ENCODE results near the gene IGDCC3.
"Not testable (repeated sequence)": the region's sequence is repeated elsewhere in the genome, so short reads cannot be mapped to it uniquely, and the experiment has no call there.

The IGDCC3 gene

GRCh38 chr15:65406424-65407000 is 28.7 kb upstream of the IGDCC3 start:
- DNase-seq (ENCODE audit: low read depth), result no peak

- no peak for DNase-seq (ENCODE audit: low read depth)
Measured at GRCh38 chr15:65405791-65406423, 28.1 kb upstream of the IGDCC3 start.

GRCh38 chr15:65404186-65404872 is 26.5 kb upstream of the IGDCC3 start:
- DNase-seq (ENCODE audit: low read depth), result no peak

GRCh38 chr15:65402961-65403360 is 25.2 kb upstream of the IGDCC3 start:
- peak; percentile 16 for DNase-seq (ENCODE audit: low read depth)

GRCh38 chr15:65401611-65402240 is 23.9 kb upstream of the IGDCC3 start:
- DNase-seq (ENCODE audit: low read depth), result no peak

GRCh38 chr15:65400760-65401610 is 23.2 kb upstream of the IGDCC3 start:
- DNase-seq (ENCODE audit: low read depth), result peak; percentile 71

GRCh38 chr15:65399997-65400396 is 22.2 kb upstream of the IGDCC3 start:
- DNase-seq (ENCODE audit: low read depth), result no peak

GRCh38 chr15:65399001-65399706 is 21.4 kb upstream of the IGDCC3 start:
- no peak for DNase-seq (ENCODE audit: low read depth)

GRCh38 chr15:65398486-65398885 is 20.7 kb upstream of the IGDCC3 start:
- not testable (repeated sequence) for DNase-seq (ENCODE audit: low read depth)

GRCh38 chr15:65396965-65397317 is 19.1 kb upstream of the IGDCC3 start:
- no peak for DNase-seq (ENCODE audit: low read depth)

GRCh38 chr15:65396283-65396964 is 18.6 kb upstream of the IGDCC3 start:
- DNase-seq (ENCODE audit: low read depth), result no peak

GRCh38 chr15:65395567-65396202 is 17.9 kb upstream of the IGDCC3 start:
- no peak for DNase-seq (ENCODE audit: low read depth)

GRCh38 chr15:65394936-65395335 is 17.1 kb upstream of the IGDCC3 start:
- DNase-seq (ENCODE audit: low read depth), result no peak

- DNase-seq (ENCODE audit: low read depth), result no peak
Measured at GRCh38 chr15:65394280-65394789, 16.5 kb upstream of the IGDCC3 start.

GRCh38 chr15:65393557-65393956 is 15.8 kb upstream of the IGDCC3 start:
- no peak for DNase-seq (ENCODE audit: low read depth)

GRCh38 chr15:65393091-65393490 is 15.3 kb upstream of the IGDCC3 start:
- DNase-seq (ENCODE audit: low read depth), result no peak

- DNase-seq (ENCODE audit: low read depth), result no peak
Measured at GRCh38 chr15:65392368-65392767, 14.6 kb upstream of the IGDCC3 start.

GRCh38 chr15:65391732-65392131 is 13.9 kb upstream of the IGDCC3 start:
- DNase-seq (ENCODE audit: low read depth), result no peak

GRCh38 chr15:65390447-65390846 is 12.6 kb upstream of the IGDCC3 start:
- no peak for DNase-seq (ENCODE audit: low read depth)

- no peak for DNase-seq (ENCODE audit: low read depth)
Measured at GRCh38 chr15:65389226-65389625, 11.4 kb upstream of the IGDCC3 start.
